GM20000 (cell line): Measurements from ENCODE around the gene EIF6.

ENCODE experiments used
- DNase-seq: peaks from one replicate; pipeline ENCODE4 v3.0.0; 2012; ENCODE audit warnings: low spot score
- TF ChIP-seq, protein P1 (sequence below): IDR thresholded peaks from 2 replicates; pipeline ENCODE4 v1.5.1; 2012; ENCODE audit warnings: mild to moderate bottlenecking, control low read depth; ENCODE audit errors: extremely low read depth, missing control alignments

Gene EIF6

DNA sequence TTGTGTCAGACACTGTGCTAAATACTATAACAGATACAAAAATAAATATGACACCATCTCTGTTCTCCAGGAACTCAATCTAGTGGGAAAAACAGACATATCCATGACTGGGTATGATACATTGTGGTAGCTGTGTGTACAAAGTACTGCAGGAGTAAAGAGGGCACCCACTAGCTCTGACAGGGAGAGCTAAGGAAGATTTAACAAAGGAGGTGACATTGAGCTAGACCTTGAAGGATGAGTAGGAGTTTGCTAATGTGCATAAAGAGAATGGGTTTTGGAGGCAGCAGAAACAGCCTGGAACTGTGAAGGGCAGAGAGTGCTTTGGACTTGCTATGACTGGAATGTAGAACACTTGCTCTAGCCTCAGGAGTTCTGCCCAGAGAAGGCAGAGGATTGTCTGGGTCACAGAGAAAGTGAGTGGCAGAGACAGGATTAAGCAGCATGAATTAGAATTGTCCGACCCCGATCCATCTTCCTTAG lies 43.7 kb downstream of the EIF6 start:
- no peak for DNase-seq
- TF ChIP-seq, protein P1, sequence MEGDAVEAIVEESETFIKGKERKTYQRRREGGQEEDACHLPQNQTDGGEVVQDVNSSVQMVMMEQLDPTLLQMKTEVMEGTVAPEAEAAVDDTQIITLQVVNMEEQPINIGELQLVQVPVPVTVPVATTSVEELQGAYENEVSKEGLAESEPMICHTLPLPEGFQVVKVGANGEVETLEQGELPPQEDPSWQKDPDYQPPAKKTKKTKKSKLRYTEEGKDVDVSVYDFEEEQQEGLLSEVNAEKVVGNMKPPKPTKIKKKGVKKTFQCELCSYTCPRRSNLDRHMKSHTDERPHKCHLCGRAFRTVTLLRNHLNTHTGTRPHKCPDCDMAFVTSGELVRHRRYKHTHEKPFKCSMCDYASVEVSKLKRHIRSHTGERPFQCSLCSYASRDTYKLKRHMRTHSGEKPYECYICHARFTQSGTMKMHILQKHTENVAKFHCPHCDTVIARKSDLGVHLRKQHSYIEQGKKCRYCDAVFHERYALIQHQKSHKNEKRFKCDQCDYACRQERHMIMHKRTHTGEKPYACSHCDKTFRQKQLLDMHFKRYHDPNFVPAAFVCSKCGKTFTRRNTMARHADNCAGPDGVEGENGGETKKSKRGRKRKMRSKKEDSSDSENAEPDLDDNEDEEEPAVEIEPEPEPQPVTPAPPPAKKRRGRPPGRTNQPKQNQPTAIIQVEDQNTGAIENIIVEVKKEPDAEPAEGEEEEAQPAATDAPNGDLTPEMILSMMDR = no peak

GRCh38 chr20:35240083-35240810 lies 44.3 kb downstream of the EIF6 start:
- no peak for DNase-seq
- TF ChIP-seq, protein P1 = no peak

GRCh38 chr20:35238735-35239134 lies 45.8 kb downstream of the EIF6 start:
- TF ChIP-seq, protein P1 = no peak
- no peak for DNase-seq

- DNase-seq = no peak
- TF ChIP-seq, protein P1 = no peak
Observed at GRCh38 chr20:35238170-35238569, 46.4 kb downstream of the EIF6 start.

DNA sequence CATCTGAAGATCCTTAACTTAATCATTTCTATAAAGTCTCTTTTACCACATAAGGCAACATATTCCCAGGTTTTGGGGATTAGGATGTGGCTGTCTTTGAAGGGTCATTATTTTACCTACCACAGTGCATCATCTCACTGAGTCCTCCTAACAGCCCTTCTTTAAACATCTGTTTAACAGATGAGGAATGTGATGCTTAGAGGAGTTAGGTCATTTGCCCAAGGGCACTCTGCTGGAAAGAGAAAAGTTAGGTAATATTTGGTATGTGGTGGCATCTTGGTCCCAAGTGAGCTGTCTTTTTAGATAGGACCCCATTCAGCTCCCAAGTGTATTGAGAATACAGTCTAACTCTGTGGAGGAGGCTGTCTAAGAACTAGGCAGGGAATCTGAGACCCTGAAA lies 47.1 kb downstream of the EIF6 start:
- DNase-seq = no peak

DNA sequence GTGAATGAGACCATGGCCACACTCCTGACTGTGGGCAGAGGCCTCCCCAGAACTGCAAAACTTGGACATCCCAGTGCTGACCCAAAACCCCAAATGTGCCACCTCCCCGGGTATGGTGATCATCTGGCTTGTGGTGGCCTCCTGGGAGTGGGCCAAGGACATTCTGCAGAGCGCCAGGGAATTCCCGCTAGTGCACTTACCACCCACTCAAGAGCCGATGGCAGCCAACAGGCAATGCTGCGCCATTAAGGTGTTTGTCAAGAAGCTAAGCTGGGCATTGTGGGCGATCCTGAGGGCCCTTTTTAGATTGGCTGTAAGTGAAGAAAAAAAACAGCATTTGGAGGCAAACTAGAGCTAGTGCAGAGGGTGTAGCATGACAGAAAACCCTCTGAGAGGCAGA lies 48.7 kb downstream of the EIF6 start:
- TF ChIP-seq, protein P1 = no peak
- DNase-seq = no peak

More for the DNA sequence above, 47.1 kb downstream of the EIF6 start:
- TF ChIP-seq, protein P1 = no peak

DNA sequence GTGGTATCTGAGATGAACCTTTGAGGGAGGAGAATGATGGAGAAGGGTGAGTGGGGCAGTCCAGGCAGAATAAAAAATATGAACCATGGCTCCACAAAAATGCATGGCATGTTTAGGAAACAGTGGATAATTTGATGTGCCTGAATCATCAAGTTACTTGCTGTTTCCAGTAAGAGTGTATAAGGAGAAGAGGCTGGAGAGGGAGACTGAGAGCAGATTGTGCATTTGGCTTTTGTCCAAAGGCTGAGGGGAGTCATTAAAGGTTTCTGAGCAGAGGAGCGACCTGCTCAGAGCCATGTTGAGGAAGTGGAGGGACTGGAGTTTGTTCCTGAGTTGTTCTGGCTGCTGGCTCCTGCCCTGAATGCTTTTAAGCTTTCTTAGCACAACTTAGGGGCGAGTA lies 52.0 kb downstream of the EIF6 start:
- DNase-seq = no peak
- TF ChIP-seq, protein P1 = no peak
